HG02642 (cell line): ENCODE measurements around the gene ELOVL4.

Experiments
- ATAC-seq: cut with Tn5 transposase; IDR thresholded peaks from one replicate; pipeline ENCODE4 v1.9.1; 2021; ENCODE audit warnings: mild to moderate bottlenecking; ENCODE audit not compliant: unreplicated experiment, poor library complexity

The ELOVL4 gene

GRCh38 chr6:79922018-79922417 lies 25.3 kb downstream of the ELOVL4 start:
- no peak for ATAC-seq

- no peak for ATAC-seq
Observed at GRCh38 chr6:79913369-79913768, 34.0 kb downstream of the ELOVL4 start.

- no peak for ATAC-seq
Observed at GRCh38 chr6:79911992-79912391, 35.4 kb downstream of the ELOVL4 start.

- ATAC-seq, result no peak
Observed at GRCh38 chr6:79909517-79909916, 37.8 kb downstream of the ELOVL4 start.

- no peak for ATAC-seq
Observed at GRCh38 chr6:79902046-79902445, 45.3 kb downstream of the ELOVL4 start.

GRCh38 chr6:79898076-79898475 lies 49.3 kb downstream of the ELOVL4 start:
- no peak for ATAC-seq

GRCh38 chr6:79896075-79896449 lies 51.3 kb downstream of the ELOVL4 start:
- ATAC-seq, result no peak

GRCh38 chr6:79895382-79896074 lies 51.8 kb downstream of the ELOVL4 start:
- ATAC-seq, result no peak

- ATAC-seq, result no peak
Observed at GRCh38 chr6:79894939-79895338, 52.4 kb downstream of the ELOVL4 start.

- no peak for ATAC-seq
Observed at GRCh38 chr6:79888587-79888986, 58.8 kb downstream of the ELOVL4 start.

- no peak for ATAC-seq
Observed at GRCh38 chr6:79878142-79878748, 69.1 kb downstream of the ELOVL4 start.

GRCh38 chr6:79874531-79875134 lies 72.7 kb downstream of the ELOVL4 start:
- ATAC-seq, result no peak

GRCh38 chr6:79872986-79873385 lies 74.4 kb downstream of the ELOVL4 start:
- ATAC-seq, result no peak

- no peak for ATAC-seq
Observed at GRCh38 chr6:79872303-79872702, 75.0 kb downstream of the ELOVL4 start.

- ATAC-seq, result peak; percentile 100
Observed at GRCh38 chr6:79869600-79870084, 77.7 kb downstream of the ELOVL4 start.

GRCh38 chr6:79869184-79869583 lies 78.2 kb downstream of the ELOVL4 start:
- no peak for ATAC-seq

- ATAC-seq, result no peak
Observed at GRCh38 chr6:79868098-79868722, 79.1 kb downstream of the ELOVL4 start.
